Aorta (tissue), 5 donors: Measurements from ENCODE around the gene HOXB6. TPM values are rescaled to one million over a fixed set of nuclear protein-coding genes. Genes with fewer than 3 reads are reported as not detected.
A peak's percentile ranks its signal among the peaks of the same experiment; 100 is the strongest.

Source experiments
- ATAC-seq: fragments of 200-7000 bp; cut with Tn5 transposase; one replicate; pipeline ENCODE4 v1.9.1; 2022; ENCODE audit warnings: moderate library complexity; ENCODE audit not compliant: low FRiP score
- DNase-seq, 2 donors: peaks; one replicate each; pipeline ENCODE4 v3.0.0-alpha.2; 2020
- H3K27ac ChIP-seq, 2 donors: one replicate each; pipeline ENCODE4 v1.5.1; 2013; ENCODE audit warnings: low read length in 2 of 2, mild to moderate bottlenecking in 2 of 2, moderate library complexity in 2 of 2, control low read depth in 1 of 2, inconsistent platforms in 1 of 2, low read depth in 1 of 2
- H3K27me3 ChIP-seq, 2 donors: one replicate each; pipeline ENCODE4 v1.6.1; 2013; ENCODE audit warnings: control low read depth in 1 of 2, low read length in 1 of 2, mild to moderate bottlenecking in 1 of 2, moderate library complexity in 1 of 2; ENCODE audit not compliant: insufficient read depth in 2 of 2, control insufficient read depth in 1 of 2
- H3K36me3 ChIP-seq, 2 donors: one replicate each; pipeline ENCODE4 v1.6.1; 2013; ENCODE audit warnings: control low read depth in 1 of 2, low read length in 1 of 2, mild to moderate bottlenecking in 1 of 2; ENCODE audit not compliant: insufficient read depth in 2 of 2, control insufficient read depth in 1 of 2
- H3K4me1 ChIP-seq, 2 donors: one replicate each; pipeline ENCODE4 v1.6.1; 2013; ENCODE audit warnings: low read length in 2 of 2, control low read depth in 1 of 2, mild to moderate bottlenecking in 1 of 2, moderate library complexity in 1 of 2; ENCODE audit not compliant: insufficient read depth in 2 of 2, control insufficient read depth in 1 of 2
- H3K4me3 ChIP-seq, 2 donors: one replicate each; pipeline ENCODE4 v1.5.1; 2013; ENCODE audit warnings: low read length in 2 of 2, control low read depth in 1 of 2, mild to moderate bottlenecking in 1 of 2
- H3K9me3 ChIP-seq: one replicate; pipeline ENCODE4 v1.6.1; 2013; ENCODE audit warnings: mild to moderate bottlenecking, low read length; ENCODE audit not compliant: control insufficient read depth
- WGBS, 2 donors: extraction: QIAGEN DNeasy Blood & Tissue Kit; methylation state at CpG; one replicate each; pipeline ENCODE4 v1.1.7; 2013; 5-methylcytosine and 5-hydroxymethylcytosine counted together
- intact Hi-C, 2 donors: fragments of 100-400 bp; cut with DNase I; formaldehyde crosslinking; loops; one replicate each; pipeline versions ENCODE4 v1.14.2 to v1.15.0; 2022
- polyA plus RNA-seq, 2 donors: library from polyadenylated mRNA; stranded (reverse); fragments of 200-250 nt; gene quantifications; one replicate each; pipeline ENCODE4 v1.2.3, GENCODE V29; 2013
- total RNA-seq, 2 donors: library from RNA; stranded (reverse); fragmentation: NEBNext Ultra II Directional; extraction: Animal tissue kit (Norgen Biotek cat#: 25700); gene quantifications; one replicate each; pipeline ENCODE4 v1.2.1, GENCODE V29; 2021
- donor health status: healthy with polysubstance abuse.
- donor health status: Bipolar disorder and iron deficiency.
- donor health status: DM: no; HTN: no; CAD: no.
- donor health status: DM: no; HTN: no; CAD: no.
- donor health status: DM: yes; HTN: yes; CAD: no.

Gene HOXB6
- total and polyA plus RNA-seq, 4 donors = 3.9 to 16.8 (median 5.0) TPM

- H3K4me1 ChIP-seq = no peaks in the 10 kb centered on the region
- DNase-seq (no peak), ATAC-seq (no peak)
- H3K4me3 ChIP-seq = no peak overlapping the region
- 63 to 77% methylated on average over 7 of the region's 7 CpGs for WGBS, 2 donors
- no peaks in the 10 kb centered on the region for H3K27me3 ChIP-seq
- intact Hi-C loops = loop anchor here (5.0 to 10.0 kb wide), 2 partner anchors 261 to 574 kb away; no protein-coding TSS in a partner anchor
- H3K36me3 ChIP-seq = no peaks in the 10 kb centered on the region
- no peaks in the 10 kb centered on the region for H3K9me3 ChIP-seq
- no peak overlapping the region for H3K27ac ChIP-seq
Measured at GRCh38 chr17:48598736-48599135, 6.0 kb downstream of the HOXB6 start.

DNA sequence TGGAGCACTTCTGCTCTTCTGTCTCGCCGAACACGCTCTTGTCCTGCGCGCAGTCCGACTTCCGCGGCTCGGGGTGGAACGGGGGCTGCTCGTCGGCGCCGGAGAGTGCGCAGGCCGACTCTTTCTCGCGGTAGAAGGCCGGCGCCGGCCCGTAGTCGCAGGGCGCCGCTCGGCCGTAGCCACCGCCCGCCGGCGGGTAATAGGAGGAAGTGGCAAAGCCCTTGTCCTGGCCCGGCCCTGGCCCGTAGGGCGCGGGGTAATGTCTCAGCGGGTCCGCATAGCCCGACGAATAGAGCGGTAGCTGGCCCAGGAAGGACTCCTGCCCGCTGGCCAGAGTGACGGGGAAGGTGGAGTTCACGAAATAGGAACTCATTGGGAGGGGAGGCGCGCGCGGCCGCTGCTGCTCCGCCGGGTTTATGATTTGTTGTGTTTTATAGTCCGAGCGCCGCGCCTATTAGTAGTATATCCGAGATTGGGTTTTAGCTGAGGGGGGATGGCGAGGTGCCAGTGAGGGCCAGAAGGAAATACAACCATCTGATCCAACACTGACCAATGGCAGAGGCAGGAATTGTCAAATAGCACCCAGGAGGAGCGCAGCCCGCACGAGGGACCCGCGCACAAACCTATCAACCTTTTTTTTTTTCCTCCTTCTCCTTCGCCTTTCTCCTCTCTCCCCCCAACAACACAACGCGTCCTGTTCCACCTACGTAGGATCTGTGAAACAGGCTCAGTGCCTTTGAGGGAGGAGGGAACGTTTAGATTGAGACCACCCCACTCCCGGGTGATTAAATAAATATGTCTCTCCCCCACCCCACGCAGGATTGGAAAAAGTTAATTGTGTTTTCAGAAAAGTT is 6.8 kb downstream of the HOXB6 start:
- 1 to 2% methylated on average over 66 to 68 of the region's 68 CpGs for WGBS, 2 donors
- H3K27me3 ChIP-seq = no peaks in the 10 kb centered on the region
- no peaks in the 10 kb centered on the region for H3K9me3 ChIP-seq
- intact Hi-C loops = loop anchor here (5.0 to 10.0 kb wide), 2 partner anchors 261 to 573 kb away; no protein-coding TSS in a partner anchor
- H3K36me3 ChIP-seq = no peaks in the 10 kb centered on the region
- no peak overlapping the region for H3K27ac ChIP-seq
- DNase-seq (peak; percentile 82 to 90), ATAC-seq (peak; percentile 55)
- H3K4me3 ChIP-seq = peak overlapping the region in 1 of 2 donors; percentile 54
- no peaks in the 10 kb centered on the region for H3K4me1 ChIP-seq

DNA sequence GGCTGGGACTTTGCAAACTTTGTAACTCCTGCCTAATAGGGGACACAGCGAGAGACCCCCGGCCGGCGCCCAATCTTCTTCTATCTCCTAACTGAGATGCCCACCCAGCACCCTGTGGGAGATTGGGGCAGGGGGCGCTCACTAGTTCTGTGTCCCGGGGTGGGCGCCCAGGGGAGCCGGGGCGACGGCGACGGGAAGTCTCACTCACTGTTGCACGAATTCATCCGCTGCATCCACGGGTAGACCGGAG is 7.3 kb downstream of the HOXB6 start:
- Histone ChIP-seq H3K36me3 (no peaks in the 10 kb centered on the region), H3K27ac (no peak overlapping the region), H3K4me3 (peak overlapping the region in 1 of 2 donors; percentile 54), H3K27me3 (no peaks in the 10 kb centered on the region), H3K4me1 (no peaks in the 10 kb centered on the region), H3K9me3 (no peaks in the 10 kb centered on the region)
- intact Hi-C loops = loop anchor here (5.0 to 10.0 kb wide), 2 partner anchors 260 to 573 kb away; no protein-coding TSS in a partner anchor
- ATAC-seq (no peak), DNase-seq (no peak)
- WGBS, 2 donors = 3 to 6% methylated on average over 16 of the region's 16 CpGs

GRCh38 chr17:48596735-48597527 is 7.9 kb downstream of the HOXB6 start:
- DNase-seq (no peak), ATAC-seq (no peak)
- no peaks in the 10 kb centered on the region for H3K4me1 ChIP-seq
- no peaks in the 10 kb centered on the region for H3K27me3 ChIP-seq
- no peak overlapping the region for H3K27ac ChIP-seq
- WGBS, 2 donors = 54 to 81% methylated on average over 22 to 26 of the region's 26 CpGs
- no peaks in the 10 kb centered on the region for H3K9me3 ChIP-seq
- H3K36me3 ChIP-seq = no peaks in the 10 kb centered on the region
- intact Hi-C loops = loop anchor here (5.0 to 10.0 kb wide), 2 partner anchors 260 to 572 kb away; no protein-coding TSS in a partner anchor
- H3K4me3 ChIP-seq = peak overlapping the region in 1 of 2 donors; percentile 54

- no peaks in the 10 kb centered on the region for H3K4me1 ChIP-seq
- no peak overlapping the region for H3K27ac ChIP-seq
- intact Hi-C loops = loop anchor here (2.0 to 10.0 kb wide), 3 partner anchors 103 to 571 kb away; no protein-coding TSS in a partner anchor
- no peaks in the 10 kb centered on the region for H3K36me3 ChIP-seq
- no peaks in the 10 kb centered on the region for H3K9me3 ChIP-seq
- 62 to 89% methylated on average over 53 to 54 of the region's 54 CpGs for WGBS, 2 donors
- no peak overlapping the region for H3K4me3 ChIP-seq
- DNase-seq = no peak
- no peak for ATAC-seq
- H3K27me3 ChIP-seq = no peaks in the 10 kb centered on the region
Measured at GRCh38 chr17:48596000-48596734, 8.6 kb downstream of the HOXB6 start.

- ATAC-seq (no peak), DNase-seq (no peak)
- 71 to 95% methylated on average over 25 of the region's 25 CpGs for WGBS, 2 donors
- Histone ChIP-seq H3K9me3 (no peaks in the 10 kb centered on the region), H3K36me3 (no peaks in the 10 kb centered on the region), H3K4me1 (no peaks in the 10 kb centered on the region), H3K27ac (no peak overlapping the region), H3K4me3 (no peak overlapping the region), H3K27me3 (no peaks in the 10 kb centered on the region)
- intact Hi-C loops = loop anchor here (2.0 to 10.0 kb wide), 3 partner anchors 103 to 571 kb away; no protein-coding TSS in a partner anchor
Measured at GRCh38 chr17:48595278-48595999, 9.3 kb downstream of the HOXB6 start.

GRCh38 chr17:48594538-48595277 is 10.1 kb downstream of the HOXB6 start:
- Histone ChIP-seq H3K27me3 (no peaks in the 10 kb centered on the region), H3K4me1 (no peaks in the 10 kb centered on the region), H3K27ac (no peak overlapping the region), H3K36me3 (no peaks in the 10 kb centered on the region), H3K4me3 (no peak overlapping the region), H3K9me3 (no peaks in the 10 kb centered on the region)
- no peak for ATAC-seq
- no peak for DNase-seq
- intact Hi-C loops = loop anchor here (2.0 to 10.0 kb wide), 4 partner anchors 102 to 570 kb away; no protein-coding TSS in a partner anchor
- WGBS, 2 donors = 77 to 95% methylated on average over 24 to 25 of the region's 25 CpGs
